ENCODE data around the gene CLDN22.

DNA sequence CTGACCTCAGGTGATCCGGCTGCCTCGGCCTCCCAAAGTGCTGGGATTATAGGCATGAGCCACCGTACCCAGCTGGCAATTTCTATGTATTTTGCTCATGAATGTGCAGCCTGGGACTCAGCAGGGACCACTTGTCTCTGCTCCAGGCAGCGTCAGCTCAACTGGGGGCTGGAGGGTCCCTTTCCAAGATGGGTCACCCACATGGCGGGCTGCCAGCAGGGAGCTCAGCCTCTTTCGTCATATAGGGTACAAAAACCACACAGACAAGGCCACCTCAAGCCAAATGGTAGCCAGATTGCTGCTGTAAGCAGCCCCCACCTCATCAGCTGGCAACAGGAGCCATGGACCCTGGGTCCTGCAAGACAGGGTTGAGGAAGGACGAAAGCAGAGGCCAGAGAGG lies 4.5 kb upstream of the CLDN22 start:
- TF ChIP-seq JUND (IDR thresholded peaks at IDR 0.05) = no peak
- TF ChIP-seq EZH2 (IDR thresholded peaks at IDR 0.05) = no peak
- TF ChIP-seq, protein P1, sequence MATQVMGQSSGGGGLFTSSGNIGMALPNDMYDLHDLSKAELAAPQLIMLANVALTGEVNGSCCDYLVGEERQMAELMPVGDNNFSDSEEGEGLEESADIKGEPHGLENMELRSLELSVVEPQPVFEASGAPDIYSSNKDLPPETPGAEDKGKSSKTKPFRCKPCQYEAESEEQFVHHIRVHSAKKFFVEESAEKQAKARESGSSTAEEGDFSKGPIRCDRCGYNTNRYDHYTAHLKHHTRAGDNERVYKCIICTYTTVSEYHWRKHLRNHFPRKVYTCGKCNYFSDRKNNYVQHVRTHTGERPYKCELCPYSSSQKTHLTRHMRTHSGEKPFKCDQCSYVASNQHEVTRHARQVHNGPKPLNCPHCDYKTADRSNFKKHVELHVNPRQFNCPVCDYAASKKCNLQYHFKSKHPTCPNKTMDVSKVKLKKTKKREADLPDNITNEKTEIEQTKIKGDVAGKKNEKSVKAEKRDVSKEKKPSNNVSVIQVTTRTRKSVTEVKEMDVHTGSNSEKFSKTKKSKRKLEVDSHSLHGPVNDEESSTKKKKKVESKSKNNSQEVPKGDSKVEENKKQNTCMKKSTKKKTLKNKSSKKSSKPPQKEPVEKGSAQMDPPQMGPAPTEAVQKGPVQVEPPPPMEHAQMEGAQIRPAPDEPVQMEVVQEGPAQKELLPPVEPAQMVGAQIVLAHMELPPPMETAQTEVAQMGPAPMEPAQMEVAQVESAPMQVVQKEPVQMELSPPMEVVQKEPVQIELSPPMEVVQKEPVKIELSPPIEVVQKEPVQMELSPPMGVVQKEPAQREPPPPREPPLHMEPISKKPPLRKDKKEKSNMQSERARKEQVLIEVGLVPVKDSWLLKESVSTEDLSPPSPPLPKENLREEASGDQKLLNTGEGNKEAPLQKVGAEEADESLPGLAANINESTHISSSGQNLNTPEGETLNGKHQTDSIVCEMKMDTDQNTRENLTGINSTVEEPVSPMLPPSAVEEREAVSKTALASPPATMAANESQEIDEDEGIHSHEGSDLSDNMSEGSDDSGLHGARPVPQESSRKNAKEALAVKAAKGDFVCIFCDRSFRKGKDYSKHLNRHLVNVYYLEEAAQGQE (IDR thresholded peaks at IDR 0.05; ENCODE audit: low read depth) = no peak
- TF ChIP-seq, protein P2, sequence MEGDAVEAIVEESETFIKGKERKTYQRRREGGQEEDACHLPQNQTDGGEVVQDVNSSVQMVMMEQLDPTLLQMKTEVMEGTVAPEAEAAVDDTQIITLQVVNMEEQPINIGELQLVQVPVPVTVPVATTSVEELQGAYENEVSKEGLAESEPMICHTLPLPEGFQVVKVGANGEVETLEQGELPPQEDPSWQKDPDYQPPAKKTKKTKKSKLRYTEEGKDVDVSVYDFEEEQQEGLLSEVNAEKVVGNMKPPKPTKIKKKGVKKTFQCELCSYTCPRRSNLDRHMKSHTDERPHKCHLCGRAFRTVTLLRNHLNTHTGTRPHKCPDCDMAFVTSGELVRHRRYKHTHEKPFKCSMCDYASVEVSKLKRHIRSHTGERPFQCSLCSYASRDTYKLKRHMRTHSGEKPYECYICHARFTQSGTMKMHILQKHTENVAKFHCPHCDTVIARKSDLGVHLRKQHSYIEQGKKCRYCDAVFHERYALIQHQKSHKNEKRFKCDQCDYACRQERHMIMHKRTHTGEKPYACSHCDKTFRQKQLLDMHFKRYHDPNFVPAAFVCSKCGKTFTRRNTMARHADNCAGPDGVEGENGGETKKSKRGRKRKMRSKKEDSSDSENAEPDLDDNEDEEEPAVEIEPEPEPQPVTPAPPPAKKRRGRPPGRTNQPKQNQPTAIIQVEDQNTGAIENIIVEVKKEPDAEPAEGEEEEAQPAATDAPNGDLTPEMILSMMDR (IDR thresholded peaks at IDR 0.05 in 2 of 3, conservative IDR thresholded peaks at IDR 0.05 in 1 of 3; ENCODE audit: borderline replicate concordance in 1 of 3, insufficient read depth in 1 of 3, low read depth in 2 of 3, low read length in 2 of 3) = no peak
- TF ChIP-seq TCF7L2 (IDR thresholded peaks at IDR 0.05; ENCODE audit: borderline replicate concordance, extremely low read depth, insufficient read depth, insufficient read length) = no peak
- TF ChIP-seq, protein P3, sequence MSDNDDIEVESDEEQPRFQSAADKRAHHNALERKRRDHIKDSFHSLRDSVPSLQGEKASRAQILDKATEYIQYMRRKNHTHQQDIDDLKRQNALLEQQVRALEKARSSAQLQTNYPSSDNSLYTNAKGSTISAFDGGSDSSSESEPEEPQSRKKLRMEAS (IDR thresholded peaks at IDR 0.05) = no peak
- TF ChIP-seq SRF (IDR thresholded peaks at IDR 0.05; ENCODE audit: low read depth) = no peak
